GM20431 (cell line): ENCODE results near the gene LACC1.

Experiments used
- in situ Hi-C: fragments of 300-500 bp; cut with MseI, MboI; formaldehyde crosslinking; loops from one replicate; pipeline ENCODE4 v1.15.0; 2020; ENCODE audit warnings: low sequenced_read_pairs; ENCODE audit not compliant: unreplicated experiment

Gene LACC1

GRCh38 chr13:43881580-43881979, 1.9 kb downstream of the LACC1 start:
- in situ Hi-C loops: no loop called here

- in situ Hi-C loops: no loop called here
These were observed 3.9 kb downstream of the LACC1 start for GRCh38 chr13:43883631-43884030.

GRCh38 chr13:43884222-43884621, 4.5 kb downstream of the LACC1 start:
- in situ Hi-C loops: no loop called here

GRCh38 chr13:43894438-43894837, 14.7 kb downstream of the LACC1 start:
- in situ Hi-C loops: no loop called here

GRCh38 chr13:43895940-43896339, 16.2 kb downstream of the LACC1 start:
- in situ Hi-C loops: no loop called here

- in situ Hi-C loops: loop anchor here (25.0 kb wide), 1 partner anchor 557 kb away; no protein-coding TSS in a partner anchor
These were observed 25.8 kb downstream of the LACC1 start for GRCh38 chr13:43905435-43906031.

DNA sequence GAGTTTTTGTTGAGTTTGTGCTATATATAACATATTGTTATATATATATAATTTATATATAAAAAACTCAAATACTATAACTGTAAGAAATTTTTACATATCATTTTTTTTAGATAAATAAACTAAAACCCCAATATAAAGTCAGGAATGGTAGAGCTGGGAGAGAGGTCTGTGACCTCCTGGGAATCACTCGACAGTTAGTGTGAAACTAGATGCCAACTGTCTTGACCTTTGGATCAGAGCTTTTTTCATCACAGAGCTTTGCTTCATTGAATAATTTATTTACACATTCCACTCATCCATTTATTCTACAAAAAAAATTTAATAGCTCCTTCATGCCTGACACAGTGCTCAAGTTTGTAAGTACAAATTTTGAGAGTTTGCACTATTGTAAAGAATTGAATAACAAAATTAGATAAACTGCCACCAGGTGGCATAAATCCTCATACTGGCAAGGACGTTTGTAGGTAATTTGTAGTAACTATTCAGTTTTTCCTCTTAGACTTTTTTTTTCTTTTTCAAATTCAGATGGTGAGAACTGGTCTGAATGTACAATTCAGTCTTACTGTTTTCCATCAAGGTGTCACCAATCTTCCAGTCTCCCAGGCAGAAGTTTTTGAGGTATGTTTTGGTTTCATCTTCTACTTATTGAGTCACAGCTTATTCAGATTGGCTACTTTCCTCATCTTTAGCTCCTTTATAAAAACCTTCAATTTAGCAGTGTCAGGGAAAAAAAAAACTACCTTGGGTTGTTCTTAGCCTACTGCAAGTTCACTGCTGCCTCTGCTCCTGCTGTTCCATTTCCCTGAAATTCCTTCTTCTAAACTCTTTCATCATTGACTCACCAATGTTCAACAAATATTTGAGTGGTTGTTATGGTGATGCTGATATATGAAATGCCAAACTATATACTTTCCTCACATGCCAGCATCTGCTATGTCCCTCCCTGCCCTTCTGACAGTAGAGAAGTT, 28.7 kb downstream of the LACC1 start:
- in situ Hi-C loops: loop anchor here (25.0 kb wide), 1 partner anchor 554 kb away; no protein-coding TSS in a partner anchor

GRCh38 chr13:43910856-43911255, 31.2 kb downstream of the LACC1 start:
- in situ Hi-C loops: loop anchor here (25.0 kb wide), 1 partner anchor 551 kb away; no protein-coding TSS in a partner anchor

DNA sequence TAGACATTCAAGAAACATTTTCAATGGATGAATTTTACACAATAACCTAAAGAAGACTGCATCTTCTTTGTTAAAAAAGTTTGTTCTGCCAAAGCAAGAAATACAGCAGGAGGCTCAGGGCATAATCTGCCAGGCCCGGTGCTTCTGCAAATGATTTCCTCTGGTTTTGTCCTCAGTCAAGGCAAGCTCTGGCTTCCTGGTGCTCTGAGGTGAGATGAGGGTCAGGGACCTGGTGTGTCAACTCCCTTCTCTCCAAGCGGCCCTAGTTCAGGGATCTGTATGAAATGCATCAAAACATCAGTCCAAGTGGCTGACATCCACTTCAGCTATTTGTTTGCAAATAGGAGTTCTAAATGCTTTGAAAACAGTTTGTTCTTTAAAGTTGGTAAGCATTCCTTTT, 31.6 kb downstream of the LACC1 start:
- in situ Hi-C loops: loop anchor here (25.0 kb wide), 1 partner anchor 551 kb away; no protein-coding TSS in a partner anchor

DNA sequence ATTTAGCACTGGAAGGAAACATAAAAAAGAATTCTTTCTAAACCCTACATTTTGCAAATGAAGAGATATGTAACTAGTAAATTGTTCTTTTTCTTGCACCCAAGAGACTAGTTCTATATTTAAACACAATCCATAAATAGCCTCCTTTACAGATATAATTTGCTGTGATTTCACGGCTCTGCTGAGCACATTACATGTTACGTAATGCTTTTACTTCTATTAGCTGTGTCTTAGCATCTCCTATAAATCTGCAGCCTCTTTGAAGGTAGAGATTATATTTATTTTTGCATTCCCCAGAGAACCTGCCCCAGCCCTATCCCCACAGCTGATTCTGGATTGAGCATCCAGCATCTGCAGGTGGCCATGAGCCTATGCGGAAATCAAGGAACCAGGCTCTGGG, 32.2 kb downstream of the LACC1 start:
- in situ Hi-C loops: loop anchor here (25.0 kb wide), 1 partner anchor 550 kb away; no protein-coding TSS in a partner anchor

DNA sequence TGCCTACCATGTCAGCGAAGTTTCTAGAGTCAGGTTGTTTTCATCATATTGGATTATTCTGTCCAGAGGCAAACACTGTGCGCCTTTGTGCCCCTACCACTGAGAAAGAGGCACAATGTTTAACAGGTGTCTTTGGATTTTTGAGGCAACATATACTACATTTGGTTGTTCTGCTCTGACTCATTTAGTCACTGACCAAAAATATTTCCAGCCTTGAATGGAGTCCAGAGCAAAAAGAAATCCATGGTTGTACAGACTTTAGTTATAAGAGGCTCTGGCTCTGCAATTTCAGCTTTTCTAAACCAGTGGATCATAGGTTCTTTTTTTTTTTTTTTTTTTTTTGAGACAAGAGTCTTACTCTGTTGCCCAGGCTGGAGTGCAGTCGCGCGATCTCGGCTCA, 35.7 kb downstream of the LACC1 start:
- in situ Hi-C loops: loop anchor here (25.0 kb wide), 1 partner anchor 547 kb away; no protein-coding TSS in a partner anchor

GRCh38 chr13:43916828-43917227, 37.1 kb downstream of the LACC1 start:
- in situ Hi-C loops: loop anchor here (25.0 kb wide), 1 partner anchor 545 kb away; no protein-coding TSS in a partner anchor

DNA sequence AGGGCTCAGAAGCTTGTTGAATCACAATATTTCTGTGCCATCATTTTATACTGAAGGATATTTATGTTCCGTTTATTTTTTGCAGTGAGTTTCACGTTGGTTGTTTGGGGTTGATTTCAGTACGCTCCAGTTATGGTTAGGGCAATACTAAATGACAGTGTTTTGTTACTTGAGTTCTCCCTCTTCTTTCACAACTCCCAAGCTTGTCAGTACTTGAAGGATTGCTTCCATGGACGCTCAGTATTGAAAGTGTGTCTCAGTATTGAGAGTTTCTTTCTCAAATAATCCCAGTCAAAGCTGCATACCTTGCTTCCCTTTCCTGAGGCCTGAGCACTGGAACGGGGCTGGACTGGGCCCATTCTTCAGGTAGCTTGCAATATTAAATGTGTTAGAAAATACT, 38.9 kb downstream of the LACC1 start:
- in situ Hi-C loops: loop anchor here (25.0 kb wide), 1 partner anchor 544 kb away; no protein-coding TSS in a partner anchor

DNA sequence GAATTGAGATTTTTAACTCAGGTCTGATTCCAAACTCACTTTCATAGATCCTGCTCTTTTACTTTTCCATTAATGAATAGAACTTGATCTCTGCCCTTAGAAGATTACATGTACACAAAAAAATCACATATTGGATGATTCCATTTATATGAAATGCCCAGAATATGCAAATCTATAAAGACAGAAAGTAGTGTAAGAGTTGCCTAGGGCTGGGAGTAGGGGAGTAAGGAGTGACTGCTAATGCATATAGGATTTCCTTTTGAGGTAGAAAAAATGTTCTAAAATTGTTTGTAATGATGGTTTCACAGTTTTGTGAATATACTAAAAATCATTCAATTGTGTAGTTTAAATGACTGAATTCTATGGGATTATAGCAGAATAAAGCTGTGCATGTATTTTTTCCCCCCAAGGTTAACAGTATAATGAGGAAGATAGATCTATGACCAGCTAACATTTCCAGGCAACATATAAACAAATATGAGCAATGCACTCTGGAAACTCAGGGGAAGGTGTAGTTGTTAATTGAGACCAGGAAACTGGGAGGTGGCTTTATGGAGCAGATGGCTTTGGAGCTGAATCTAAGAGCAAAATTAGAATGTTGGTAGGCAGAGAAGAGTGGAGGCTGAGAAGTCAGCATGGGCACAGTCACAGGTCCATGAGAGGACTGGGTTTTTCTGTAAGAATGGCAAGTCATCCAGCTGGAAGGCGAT, 41.4 kb downstream of the LACC1 start:
- in situ Hi-C loops: loop anchor here (25.0 kb wide), 1 partner anchor 541 kb away; no protein-coding TSS in a partner anchor

GRCh38 chr13:43924549-43925245, 45.0 kb downstream of the LACC1 start:
- in situ Hi-C loops: loop anchor here (25.0 kb wide), 1 partner anchor 538 kb away; no protein-coding TSS in a partner anchor

DNA sequence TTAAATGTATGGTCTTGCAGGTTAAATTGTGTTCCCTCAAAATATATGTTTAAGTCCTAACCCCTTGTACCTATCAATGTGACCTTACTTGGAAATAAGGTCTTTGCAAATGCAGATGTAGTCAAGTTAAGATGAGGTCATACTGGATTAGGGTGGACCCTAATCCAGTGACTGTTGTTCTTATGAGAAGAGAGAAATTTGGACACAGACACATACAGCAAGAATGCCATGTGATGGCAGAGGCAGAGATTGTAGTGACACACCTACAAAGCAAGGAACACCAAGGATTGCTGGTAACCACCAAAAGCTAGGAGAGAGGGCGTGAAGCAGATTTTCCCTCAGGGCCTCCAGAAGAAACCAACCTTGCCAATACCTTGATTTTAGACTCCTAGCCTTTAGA, 50.2 kb downstream of the LACC1 start:
- in situ Hi-C loops: no loop called here

DNA sequence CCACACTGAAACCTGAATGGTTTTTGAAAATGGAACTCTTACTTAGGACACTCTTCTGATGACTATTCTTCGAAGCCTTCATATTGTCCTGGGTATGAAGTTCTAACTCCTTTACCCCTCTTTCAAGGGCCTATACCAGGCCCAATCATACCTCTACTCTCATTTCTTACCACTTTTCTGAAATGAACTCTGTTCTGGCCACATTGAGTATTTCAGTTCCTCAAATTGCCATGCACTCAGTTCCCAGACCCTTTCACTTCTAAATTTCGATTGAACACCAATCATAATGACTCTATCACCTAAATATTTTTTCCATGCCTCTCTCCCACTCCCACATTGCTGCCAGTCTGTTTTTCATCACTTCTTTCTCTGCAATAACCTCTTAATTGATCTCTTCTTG, 53.7 kb downstream of the LACC1 start:
- in situ Hi-C loops: no loop called here

GRCh38 chr13:43934273-43934672, 54.6 kb downstream of the LACC1 start:
- in situ Hi-C loops: no loop called here

DNA sequence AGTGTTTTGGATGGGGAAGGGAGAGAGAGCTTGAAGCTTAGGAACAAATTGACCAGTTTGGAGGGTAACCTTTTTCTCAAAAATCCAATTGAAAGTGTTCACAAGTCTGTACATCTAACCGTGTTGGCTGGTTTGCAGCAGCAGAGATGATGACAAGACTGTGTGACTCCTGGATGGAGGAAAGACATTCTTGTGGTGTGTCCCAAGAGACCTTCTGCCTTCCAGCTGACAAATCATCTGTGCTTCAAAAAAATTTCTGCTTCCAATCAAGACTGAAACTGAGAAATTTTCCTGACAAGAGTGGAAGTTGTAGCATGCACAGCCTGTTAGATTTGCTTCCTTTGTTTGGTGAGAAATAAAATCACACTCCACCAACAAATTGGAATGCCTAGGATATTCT, 56.2 kb downstream of the LACC1 start:
- in situ Hi-C loops: no loop called here

DNA sequence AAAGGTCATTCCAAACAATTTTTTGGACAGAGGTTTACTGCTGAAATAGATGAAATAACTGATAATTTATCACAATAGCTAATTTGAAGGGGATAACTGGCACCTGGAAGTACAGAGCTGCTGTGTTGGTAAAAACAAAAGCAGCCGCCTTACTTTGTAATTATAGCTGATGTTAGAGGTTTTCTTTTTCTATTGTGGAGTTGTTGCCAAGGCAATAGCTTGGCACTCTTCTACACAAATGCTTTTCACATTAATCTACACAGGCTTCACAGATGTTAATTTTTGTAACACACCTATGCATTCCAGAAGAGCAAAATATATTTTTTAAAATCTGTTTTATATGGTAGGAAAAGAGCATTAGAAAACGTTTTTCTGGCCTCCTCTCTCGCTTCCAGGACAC, 56.9 kb downstream of the LACC1 start:
- in situ Hi-C loops: no loop called here
